K562 (cell line): Measurements from ENCODE around the gene RPH3AL. TPM values are rescaled to one million over a fixed set of nuclear protein-coding genes. Genes with fewer than 3 reads are reported as not detected.

ENCODE experiments used
- ATAC-seq: fragments of 200-7000 bp; cut with Tn5 transposase; 3 replicates; pipeline ENCODE4 v1.9.1; 2020; ENCODE audit warnings: moderate library complexity
- BruUV-seq: library from RNA; stranded (reverse); fragments of 400-500 nt; replicated peaks from 2 replicates; lab custom pipeline; 2021; lab: Mats Ljungman, UMichigan
- CTCF ChIA-PET: fragments of 300-600 bp; formaldehyde crosslinking; extraction: SDS; loops from one replicate; lab custom pipeline; 2021; ENCODE audit warnings: low intra/inter-chr PET ratio; lab: Yijun Ruan, JAX
- POLR2A ChIA-PET: fragments of 300-600, 350-650 bp; sonication (Branson Sonifier 250); formaldehyde crosslinking; extraction: SDS; loops from one replicate; lab custom pipeline; 2021; ENCODE audit warnings: antibody characterized with exemption, inconsistent platforms; lab: Yijun Ruan, JAX
- DNase-seq, 4 experiments: peaks; one replicate each; pipeline versions ENCODE4 v3.0.0 to v3.0.0-alpha.2; 2011 to 2018; ENCODE audit warnings: low spot score in 3 of 4, mixed read lengths in 3 of 4; ENCODE audit errors: extremely low read depth in 1 of 4
- FAIRE-seq: peaks from 2 replicates; lab custom pipeline; 2011; peaks lifted over from hg19 to GRCh38; lab: Jason Lieb, UNC
- H2AFZ ChIP-seq: 2 replicates; pipeline ENCODE4 v1.6.0; 2011; ENCODE audit warnings: low read depth, low read length, control low read depth, inconsistent platforms
- H3K27ac ChIP-seq: fragments of 200-600 bp; 3 replicates; pipeline ENCODE4 v1.8.0; 2011; ENCODE audit warnings: low read depth, mild to moderate bottlenecking, control low read depth, inconsistent platforms, low read length, moderate library complexity, mixed read lengths; ENCODE audit errors: extremely low read depth
- H3K27me3 ChIP-seq, 2 experiments: fragments of 300-600 bp in 1 of 2; 2 replicates in 1 of 2; 3 replicates in 1 of 2; pipeline versions ENCODE4 v1.6.0 to v1.8.0; 2011; ENCODE audit warnings: inconsistent platforms in 2 of 2, low read length in 2 of 2, mild to moderate bottlenecking in 1 of 2, mixed read lengths in 1 of 2, moderate library complexity in 1 of 2; ENCODE audit not compliant: control insufficient read depth in 2 of 2, insufficient read depth in 2 of 2
- H3K36me3 ChIP-seq: fragments of 300-600 bp; 3 replicates; pipeline ENCODE4 v1.8.0; 2011; ENCODE audit warnings: mild to moderate bottlenecking, low read length, inconsistent platforms; ENCODE audit not compliant: control insufficient read depth, insufficient read depth
- H3K4me1 ChIP-seq, 2 experiments: fragments of 200-600 bp in 1 of 2; replicated peaks in 1 of 2; 2 replicates in 1 of 2; 3 replicates in 1 of 2; pipeline versions ENCODE4 v1.5.1 to v1.8.0; 2011; ENCODE audit warnings: inconsistent platforms in 2 of 2, low read length in 2 of 2, mild to moderate bottlenecking in 1 of 2, mixed read lengths in 1 of 2, moderate library complexity in 1 of 2; ENCODE audit not compliant: control insufficient read depth in 2 of 2, insufficient read depth in 2 of 2
- H3K4me2 ChIP-seq: 2 replicates; pipeline ENCODE4 v1.6.1; 2011; ENCODE audit warnings: low read length, control low read depth, inconsistent platforms, mixed read lengths; ENCODE audit not compliant: insufficient read depth
- H3K4me3 ChIP-seq: fragments of 200-600 bp; sonication (generic), shearing (Covaris generic); 2 replicates; pipeline ENCODE4 v1.5.1; 2016; ENCODE audit warnings: control low read depth, inconsistent platforms
- H3K79me2 ChIP-seq: fragments of 200-600 bp; 3 replicates; pipeline ENCODE4 v1.8.0; 2011; ENCODE audit warnings: low read length, inconsistent platforms; ENCODE audit not compliant: control insufficient read depth, insufficient read depth
- H3K9ac ChIP-seq, 2 experiments: 2 replicates each; pipeline versions ENCODE4 v1.6.0 to v1.6.1; 2011; ENCODE audit warnings: low read depth in 2 of 2, low read length in 2 of 2, control low read depth in 1 of 2, inconsistent platforms in 1 of 2, mild to moderate bottlenecking in 1 of 2, mixed read lengths in 1 of 2; ENCODE audit not compliant: insufficient read depth in 1 of 2
- H3K9me1 ChIP-seq: one replicate; pipeline ENCODE4 v1.6.0; 2011; ENCODE audit warnings: inconsistent platforms, mild to moderate bottlenecking, low read length, moderate library complexity; ENCODE audit not compliant: control insufficient read depth, insufficient read depth
- H3K9me3 ChIP-seq: replicated peaks from 2 replicates; pipeline ENCODE4 v1.5.1; 2011; ENCODE audit warnings: low read depth, low read length, inconsistent platforms; ENCODE audit not compliant: control insufficient read depth, insufficient read depth
- H4K20me1 ChIP-seq: replicated peaks from 2 replicates; pipeline ENCODE4 v1.6.1; 2011; ENCODE audit warnings: low read length, inconsistent platforms, mixed read lengths; ENCODE audit not compliant: control insufficient read depth, insufficient read depth
- DNMT1 ChIP-seq: fragments of 450-650 bp; IDR thresholded peaks from 2 replicates; pipeline ENCODE4 v1.6.1; 2016; ENCODE audit warnings: antibody characterized with exemption, mild to moderate bottlenecking
- EGR1 ChIP-seq: fragments of 450-650 bp; conservative IDR thresholded peaks from 2 replicates; pipeline ENCODE4 v1.6.1; 2017; ENCODE audit warnings: mild to moderate bottlenecking
- HMG20A ChIP-seq: fragments of 450-650 bp; formaldehyde crosslinking; conservative IDR thresholded peaks from 2 replicates; pipeline ENCODE4 v1.4.0; 2020; ENCODE audit warnings: mild to moderate bottlenecking, mixed read lengths
- TEAD1 ChIP-seq, 2 experiments: fragments of 450-650 bp in 1 of 2; sonication (generic) in 1 of 2; formaldehyde crosslinking; IDR thresholded peaks; 2 replicates each; pipeline versions ENCODE4 v1.4.0 to v1.8.0; 2020 to 2022; ENCODE audit warnings: mild to moderate bottlenecking in 2 of 2, missing genetic modification reagents in 1 of 2
- U2AF1 ChIP-seq: fragments of 200-400 bp; formaldehyde crosslinking; optimal IDR thresholded peaks from 2 replicates; pipeline ENCODE3; 2017; ENCODE audit warnings: mild to moderate bottlenecking, low read depth, low read length, moderate library complexity
- WGBS: fragments of 100-300 bp; shearing (Covaris generic); methylation state at CpG from one replicate; pipeline ENCODE4 v1.1.6; 2016; ENCODE audit warnings: low coverage, mixed read lengths; ENCODE audit not compliant: insufficient coverage; ENCODE audit errors: missing lambda C conversion rate; 5-methylcytosine and 5-hydroxymethylcytosine counted together
- in situ Hi-C: fragments of 300-500 bp; cut with MboI; formaldehyde crosslinking; loops from 4 replicates; pipeline ENCODE4 v1.15.0; 2018; ENCODE audit warnings: inconsistent platforms, mixed read lengths
- intact Hi-C: fragments of 100-400 bp; cut with micrococcal nuclease; formaldehyde crosslinking; loops from 2 replicates; pipeline ENCODE4 v1.14.2; 2022
- polyA plus RNA-seq, 8 experiments: library from polyadenylated mRNA; depleted of rRNA in 4 of 8; stranded (reverse) in 5 of 8; unstranded in 3 of 8; fragments of >200 nt; fragmentation: Nextera tagmentation in 2 of 8; fragmentation: Illumina TruSeq in 1 of 8; extraction: Ambion mirVana in 2 of 8; extraction: Trizol in 1 of 8; gene quantifications; 2 replicates each; pipeline versions ENCODE4 v1.2.1 to v1.2.3, GENCODE V29; 2011 to 2014; ENCODE audit warnings: inconsistent platforms in 1 of 8, missing spikeins in 1 of 8
- total RNA-seq, 7 experiments: library from RNA; depleted of rRNA in 6 of 7; stranded (reverse); fragments of >200 nt in 6 of 7; fragmentation: Illumina TruSeq in 2 of 7; extraction: Trizol in 2 of 7; gene quantifications; 2 replicates each; pipeline versions ENCODE4 v1.2.1 to v1.2.3, GENCODE V29; 2011 to 2021; ENCODE audit warnings: low replicate concordance in 1 of 7
- TF ChIP-seq, protein P1 (sequence below): fragments of 250-450 bp; sonication (Bioruptor Pico); IDR thresholded peaks from 2 replicates; pipeline ENCODE4 v1.9.0; 2021; ENCODE audit warnings: mild to moderate bottlenecking

Gene RPH3AL
- total and polyA plus RNA-seq, 9 of the 15 experiments (the other 6 are each of a cell fraction or from before 2014, with no cell fraction given) = 0.18 to 1.7 (median 0.39) TPM

DNA sequence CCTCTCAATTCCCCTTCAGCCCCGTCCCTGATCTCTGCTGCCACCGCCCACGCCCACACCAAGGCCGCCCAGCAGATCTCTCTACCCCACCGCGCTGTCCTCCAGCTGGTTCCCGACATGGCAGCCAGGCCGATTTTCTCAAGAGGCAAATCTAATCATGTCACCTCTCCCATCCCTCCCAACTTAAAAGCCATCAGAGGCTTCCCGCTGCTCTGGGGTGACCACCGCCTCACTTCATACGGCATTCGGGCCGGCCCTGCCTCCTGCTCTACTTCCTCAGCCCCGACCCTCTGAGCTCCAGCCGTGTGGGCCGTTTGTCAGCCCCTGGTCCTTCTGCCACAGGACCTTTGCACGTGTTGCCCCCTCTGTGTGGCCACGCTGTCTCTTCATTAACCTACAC is 63.2 kb downstream of the RPH3AL start:
- ATAC-seq (no peak), DNase-seq (no peak), FAIRE-seq (no peak)
- intact Hi-C loops = no loop called here
- no peak overlapping the region for H3K9ac ChIP-seq
- no peaks in the 10 kb centered on the region for H3K9me1 ChIP-seq
- no peaks in the 10 kb centered on the region for H3K36me3 ChIP-seq
- no peaks in the 10 kb centered on the region for H3K79me2 ChIP-seq
- H3K27me3 ChIP-seq = peaks cover 22 to 61% of the 10 kb centered on the region in 2 experiments; a peak in 4 of 5 replicates
- TF ChIP-seq U2AF1 (no peak), EGR1 (0 out of 2 replicates have a peak, but pooled peaks have one; percentile 14), TEAD1 (CRISPR knock-in tag; IDR thresholded peaks at IDR 0.05) (no peak), HMG20A (CRISPR knock-in tag) (no peak), DNMT1 (no peak)
- TF ChIP-seq, protein P1, sequence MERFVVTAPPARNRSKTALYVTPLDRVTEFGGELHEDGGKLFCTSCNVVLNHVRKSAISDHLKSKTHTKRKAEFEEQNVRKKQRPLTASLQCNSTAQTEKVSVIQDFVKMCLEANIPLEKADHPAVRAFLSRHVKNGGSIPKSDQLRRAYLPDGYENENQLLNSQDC (CRISPR knock-in tag) = no peak
- peaks cover 4% of the 10 kb centered on the region; the same call in 1 of the 2 replicates for H4K20me1 ChIP-seq
- in situ Hi-C loops = no loop called here
- H3K27ac ChIP-seq = no peak overlapping the region
- BruUV-seq = no TSS peak
- H3K4me1 ChIP-seq = no peaks in the 10 kb centered on the region; a peak in 1 of 5 replicates
- ChIA-PET POLR2A (no interaction called here), CTCF (no interaction called here)
- 2% methylated on average over 17 of the region's 18 CpGs for WGBS
- H3K4me2 ChIP-seq = no peak overlapping the region
- no peak overlapping the region for H3K4me3 ChIP-seq
- H2AFZ ChIP-seq = no peak overlapping the region
- no peaks in the 10 kb centered on the region for H3K9me3 ChIP-seq
